Activated CD4-positive, alpha-beta T cell treated with anti-CD3 and anti-CD28 coated beads, Interleukin-2, amount 50 U/mL, for 16 hours (primary cell): ENCODE results near the gene NPDC1.
A peak's percentile ranks its signal among the peaks of the same experiment; 100 is the strongest.
"Not testable (repeated sequence)": the region's sequence is repeated elsewhere in the genome, so short reads cannot be mapped to it uniquely, and the experiment has no call there.

Source experiments
- DNase-seq: peaks from one replicate; pipeline ENCODE4 v3.0.0-alpha.2; 2020

The NPDC1 gene

GRCh38 chr9:137074657-137075274 lies 28.8 kb upstream of the NPDC1 start:
- DNase-seq = no peak

GRCh38 chr9:137073992-137074399 lies 28.0 kb upstream of the NPDC1 start:
- DNase-seq = no peak

GRCh38 chr9:137071282-137071681 lies 25.3 kb upstream of the NPDC1 start:
- DNase-seq = no peak

DNA sequence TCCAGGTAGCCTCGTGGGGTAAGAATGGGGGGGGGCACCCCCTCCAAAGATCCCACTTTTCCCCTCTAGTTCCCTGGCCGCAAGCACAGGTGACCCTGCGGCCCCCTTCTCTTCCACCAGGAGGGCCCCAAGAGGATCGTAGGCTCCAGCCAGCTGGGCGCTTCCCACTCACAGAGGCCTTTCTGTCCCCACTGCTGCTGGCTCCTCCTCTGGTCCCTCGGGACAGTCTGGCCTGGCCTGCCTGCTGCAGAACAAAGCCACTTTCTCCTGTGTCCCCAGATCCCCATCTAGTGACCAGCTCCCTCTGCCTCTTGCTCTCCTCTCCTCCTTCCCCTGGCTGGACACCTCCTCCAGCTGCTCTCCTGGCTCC lies 24.9 kb upstream of the NPDC1 start:
- no peak for DNase-seq

- DNase-seq = peak; percentile 90
Observed at GRCh38 chr9:137070201-137070905, 24.4 kb upstream of the NPDC1 start, which contains the start of gene SAPCD2. Gene SAPCD2, minus strand, starts transcription at chr9:137070557. Its CDS starts 97 bp downstream, at chr9:137070460.

- DNase-seq = no peak
Observed at GRCh38 chr9:137069508-137070091, 23.6 kb upstream of the NPDC1 start.

DNA sequence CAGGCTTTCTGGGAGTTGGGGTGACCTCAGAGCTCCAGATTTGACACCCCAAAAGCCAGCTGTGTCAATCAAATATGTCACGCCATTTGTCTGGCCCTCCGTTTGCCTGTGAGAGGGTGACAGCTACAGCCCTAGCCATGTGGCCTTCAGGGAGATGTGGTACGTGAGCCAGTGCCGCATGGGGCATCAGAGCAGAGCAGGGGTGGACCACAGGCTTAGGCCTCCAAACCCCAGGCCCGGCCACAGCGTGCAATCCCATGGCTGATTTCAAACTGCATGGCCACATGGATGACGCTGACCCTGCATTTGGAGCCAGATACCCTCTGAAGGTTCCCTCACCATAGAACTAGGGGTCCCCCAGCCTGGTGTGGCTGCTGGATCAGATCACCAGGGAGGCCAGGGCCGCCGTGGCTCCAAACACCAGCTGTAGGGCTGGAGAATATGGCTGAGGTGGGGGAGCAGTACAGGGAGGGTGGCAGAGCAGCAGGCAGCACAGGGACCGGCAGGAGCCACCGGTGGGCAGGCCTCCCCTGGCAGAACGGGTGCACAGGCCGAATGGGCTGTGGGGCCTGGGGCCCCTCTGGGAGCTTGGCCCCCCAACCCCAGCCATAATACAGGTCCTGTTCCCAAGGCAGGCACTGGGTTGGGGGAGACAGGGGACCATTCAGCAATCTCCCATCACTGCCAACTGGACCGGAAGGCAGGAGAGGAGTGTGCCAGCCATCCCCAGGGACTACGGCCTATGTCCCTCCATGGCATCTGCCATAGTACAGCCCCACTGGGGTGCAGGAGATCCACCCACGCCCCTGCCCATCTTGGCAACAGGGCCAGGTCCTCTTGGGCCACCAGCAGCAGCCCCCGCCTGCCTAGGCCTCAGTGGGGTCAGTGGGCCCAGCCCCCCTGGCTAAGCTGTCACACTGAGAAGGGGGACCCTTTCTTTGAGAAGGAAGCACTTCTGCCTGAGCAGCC lies 22.8 kb upstream of the NPDC1 start:
- DNase-seq = no peak

- peak; percentile 93 for DNase-seq
Observed at GRCh38 chr9:137067860-137068538, 22.0 kb upstream of the NPDC1 start.

DNA sequence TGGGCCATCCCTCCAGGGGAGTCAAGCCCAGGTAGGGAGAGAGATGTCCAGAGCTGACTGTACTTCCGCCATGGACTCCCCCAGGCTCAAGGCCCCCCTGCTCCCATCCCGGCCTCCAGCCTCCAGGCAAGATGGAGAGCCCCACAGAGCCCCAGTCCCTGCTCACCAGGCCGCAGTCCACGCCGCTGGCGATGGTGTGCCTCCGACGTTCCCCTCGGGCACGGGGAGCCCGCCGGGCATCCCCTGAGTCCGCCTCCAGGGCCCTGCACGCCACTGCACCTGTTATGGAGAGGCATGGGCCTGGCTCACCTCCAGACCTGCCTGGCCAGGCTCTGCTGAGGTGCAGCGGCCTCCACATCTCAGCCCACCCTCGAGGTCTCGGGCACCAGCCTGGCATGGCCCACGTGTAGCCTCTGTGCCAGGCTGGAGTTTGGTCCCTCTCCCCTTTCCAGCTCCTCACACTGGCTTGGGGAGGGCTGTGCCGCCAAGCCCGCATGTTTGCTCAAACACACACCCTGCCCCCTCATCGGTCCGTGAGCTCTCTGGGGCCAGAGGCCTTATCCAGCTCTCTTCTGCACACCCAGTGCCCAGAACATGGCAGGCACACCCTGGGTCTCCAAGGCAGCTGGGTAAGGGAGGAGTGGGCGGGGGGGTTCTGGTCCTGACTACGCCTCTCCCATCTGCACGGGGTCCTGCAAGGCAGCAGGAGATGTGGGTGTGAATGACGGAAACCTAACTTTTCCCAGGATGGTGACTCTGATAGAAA lies 20.3 kb upstream of the NPDC1 start:
- no peak for DNase-seq

DNA sequence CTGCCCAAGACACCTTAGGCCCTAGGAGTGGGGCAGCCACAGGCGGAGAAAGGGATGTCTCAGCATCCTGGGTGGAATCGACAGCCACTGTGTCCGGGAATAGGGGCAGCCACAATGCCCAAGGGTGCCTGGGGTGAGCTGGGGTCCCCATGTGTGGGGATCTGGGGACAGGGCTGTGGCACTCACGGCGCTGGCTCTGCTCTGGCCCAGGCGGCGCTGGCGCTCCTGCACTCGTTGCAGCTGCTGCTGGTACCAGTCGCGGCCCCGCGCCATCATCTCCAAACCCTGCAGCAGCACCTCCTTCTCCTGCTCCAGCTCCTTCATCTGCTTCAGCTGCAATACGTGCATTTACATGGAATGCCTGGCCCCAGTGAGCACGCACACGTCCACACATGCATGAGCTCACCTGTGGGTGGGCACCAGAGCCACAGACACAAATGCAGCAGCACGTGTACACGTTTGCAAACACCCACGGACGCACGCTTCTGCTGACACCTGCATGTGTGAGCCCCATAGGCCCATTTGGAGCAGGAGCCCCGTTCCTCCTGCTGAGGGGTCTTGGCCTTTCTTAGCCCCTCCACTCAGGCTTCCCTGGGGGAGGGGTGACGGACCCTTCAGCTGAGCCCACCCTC lies 19.5 kb upstream of the NPDC1 start:
- DNase-seq = no peak

DNA sequence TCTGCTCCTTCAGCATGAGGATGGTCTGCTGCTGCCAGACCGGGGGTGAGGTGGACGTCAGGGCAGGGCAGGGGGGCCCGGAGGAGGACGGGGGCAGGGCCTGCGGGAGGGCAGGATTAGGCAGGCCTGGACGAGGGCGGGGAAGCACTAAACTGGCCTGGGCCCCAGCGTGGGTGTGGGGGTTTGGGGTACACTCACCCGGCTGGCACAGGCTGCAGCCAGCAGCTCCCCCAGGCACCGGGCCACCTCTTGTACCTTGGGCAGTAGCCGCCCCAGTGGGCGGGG lies 18.8 kb upstream of the NPDC1 start:
- DNase-seq = no peak

GRCh38 chr9:137064027-137064879 lies 18.3 kb upstream of the NPDC1 start:
- DNase-seq = peak; percentile 55

DNA sequence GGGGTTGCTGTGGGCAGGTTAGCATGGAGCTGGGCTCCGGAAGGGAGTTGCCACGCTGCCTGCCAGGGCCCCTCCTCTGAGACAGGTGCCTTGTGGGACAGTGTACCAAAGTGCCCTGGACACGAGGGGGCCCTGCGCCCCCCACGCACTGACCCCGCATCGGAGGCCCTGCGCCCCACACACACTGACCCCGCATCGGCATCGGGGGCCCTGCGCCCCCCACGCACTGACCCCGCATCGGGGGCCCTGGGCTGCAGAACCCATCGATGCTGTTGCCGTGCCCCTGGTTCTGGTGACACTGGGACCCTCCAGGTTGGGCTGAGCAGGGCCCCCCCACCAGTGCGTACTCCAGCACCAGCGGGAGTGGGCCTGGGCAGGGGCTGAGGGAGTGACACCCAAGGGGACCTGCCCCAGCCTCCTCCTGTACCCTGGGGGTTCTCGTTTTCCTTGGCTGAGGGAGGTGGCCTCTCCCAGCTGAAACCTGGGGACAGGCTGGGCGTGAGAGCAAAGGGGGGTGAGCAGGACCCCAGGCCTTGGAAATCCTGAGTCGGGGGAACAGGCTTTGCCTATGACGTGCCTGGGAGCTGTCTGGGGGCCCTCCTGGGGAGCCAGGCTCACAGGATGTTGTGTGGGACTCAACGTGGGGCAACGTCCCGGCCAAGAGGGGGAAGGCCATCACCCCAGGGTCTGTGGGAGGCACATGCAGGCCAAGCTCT lies 17.5 kb upstream of the NPDC1 start:
- DNase-seq = no peak

GRCh38 chr9:137062798-137063197 lies 16.8 kb upstream of the NPDC1 start:
- not testable (repeated sequence) for DNase-seq

GRCh38 chr9:137062384-137062783 lies 16.4 kb upstream of the NPDC1 start:
- DNase-seq = no peak

GRCh38 chr9:137058521-137059234 lies 12.7 kb upstream of the NPDC1 start:
- DNase-seq = no peak

DNA sequence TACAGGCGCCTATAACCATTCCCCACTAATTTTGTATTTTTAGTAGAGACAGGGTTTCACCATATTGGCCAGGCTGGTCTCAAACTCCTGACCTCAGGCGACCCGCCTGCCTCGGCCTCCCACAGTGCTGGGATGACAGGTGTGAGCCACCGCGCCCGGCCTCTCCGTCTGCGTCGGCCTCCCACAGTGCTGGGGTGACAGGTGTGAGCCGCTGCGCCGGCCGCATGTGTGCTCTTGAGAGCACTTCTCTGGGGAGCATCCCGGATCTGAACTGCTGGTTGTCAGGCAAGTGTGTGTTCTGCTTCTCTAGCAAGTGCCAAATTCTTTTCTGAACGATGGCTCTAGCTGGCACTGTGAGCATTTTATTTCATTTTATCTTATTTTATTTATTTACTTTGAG lies 11.6 kb upstream of the NPDC1 start:
- DNase-seq = no peak

GRCh38 chr9:137056739-137057415 lies 10.9 kb upstream of the NPDC1 start:
- no peak for DNase-seq
